Esophagus mucosa (tissue), 1 donor: ENCODE measurements around the gene FAM47B. TPM values are rescaled to one million over a fixed set of nuclear protein-coding genes. Genes with fewer than 3 reads are reported as not detected.

Source experiments
- ATAC-seq: fragments of 200-7000 bp; cut with Tn5 transposase; one replicate; pipeline ENCODE4 v1.9.1; 2020
- total RNA-seq: library from RNA; stranded (reverse); gene quantifications from one replicate; pipeline ENCODE4 v1.2.4, GENCODE V29; 2023
- donor health status: DM: yes; HTN: yes; CAD: no.

The FAM47B gene
- total RNA-seq: not detected

GRCh38 chrX:34942496-34942895 lies at the start of gene FAM47B:
Gene FAM47B, plus strand, starts transcription at chrX:34942796. Its CDS starts 36 bp downstream, at chrX:34942832.
- no peak for ATAC-seq

GRCh38 chrX:34893741-34894140 lies 48.9 kb upstream of the FAM47B start:
- ATAC-seq: no peak

- no peak for ATAC-seq
Measured at GRCh38 chrX:34900691-34901090, 41.9 kb upstream of the FAM47B start.

- ATAC-seq: no peak
Measured at GRCh38 chrX:34901761-34902160, 40.8 kb upstream of the FAM47B start.

GRCh38 chrX:34903316-34903715 lies 39.3 kb upstream of the FAM47B start:
- ATAC-seq: no peak

GRCh38 chrX:34909151-34909550 lies 33.4 kb upstream of the FAM47B start:
- no peak for ATAC-seq

- no peak for ATAC-seq
Measured at GRCh38 chrX:34915463-34916225, 27.0 kb upstream of the FAM47B start.

- ATAC-seq: no peak
Measured at GRCh38 chrX:34917146-34917545, 25.4 kb upstream of the FAM47B start.

GRCh38 chrX:34918091-34918736 lies 24.4 kb upstream of the FAM47B start:
- ATAC-seq: no peak

GRCh38 chrX:34918856-34919255 lies 23.7 kb upstream of the FAM47B start:
- no peak for ATAC-seq

- ATAC-seq: no peak
Measured at GRCh38 chrX:34927866-34928265, 14.7 kb upstream of the FAM47B start.

- no peak for ATAC-seq
Measured at GRCh38 chrX:34943235-34943634, 639 bp downstream of the FAM47B start.

- no peak for ATAC-seq
Measured at GRCh38 chrX:34956916-34957315, 14.3 kb downstream of the FAM47B start.

- no peak for ATAC-seq
Measured at GRCh38 chrX:34961662-34962061, 19.1 kb downstream of the FAM47B start.

GRCh38 chrX:34972206-34972605 lies 29.6 kb downstream of the FAM47B start:
- no peak for ATAC-seq

- no peak for ATAC-seq
Measured at GRCh38 chrX:34978171-34978570, 35.6 kb downstream of the FAM47B start.

GRCh38 chrX:34987646-34988045 lies 45.0 kb downstream of the FAM47B start:
- no peak for ATAC-seq
